IPS-18c (cell line): ENCODE measurements around the gene PRR13.

Experiments used
- H3K4me3 ChIP-seq: 2 replicates; pipeline ENCODE4 v1.7.0; 2013; ENCODE audit warnings: low read depth, mild to moderate bottlenecking, low read length, moderate library complexity; ENCODE audit not compliant: insufficient read depth
- H3K9me3 ChIP-seq: one replicate; pipeline ENCODE4 v1.6.1; 2013; ENCODE audit warnings: mild to moderate bottlenecking, low read length, moderate library complexity; ENCODE audit not compliant: control insufficient read depth, insufficient read depth

Gene PRR13

GRCh38 chr12:53482626-53483168 lies 41.2 kb downstream of the PRR13 start:
- Histone ChIP-seq H3K4me3 (no peak overlapping the region), H3K9me3 (no peaks in the 10 kb centered on the region)

- H3K4me3 ChIP-seq, result no peak overlapping the region
- H3K9me3 ChIP-seq, result no peaks in the 10 kb centered on the region
Observed at GRCh38 chr12:53483225-53483978, 41.9 kb downstream of the PRR13 start.

GRCh38 chr12:53483979-53484377 lies 42.4 kb downstream of the PRR13 start:
- no peak overlapping the region for H3K4me3 ChIP-seq
- H3K9me3 ChIP-seq, result no peaks in the 10 kb centered on the region

- no peaks in the 10 kb centered on the region for H3K9me3 ChIP-seq
- H3K4me3 ChIP-seq, result no peak overlapping the region
Observed at GRCh38 chr12:53484686-53485575, 43.4 kb downstream of the PRR13 start.

- no peak overlapping the region for H3K4me3 ChIP-seq
Observed at GRCh38 chr12:53485955-53486735, 44.6 kb downstream of the PRR13 start.

GRCh38 chr12:53486736-53487487 lies 45.4 kb downstream of the PRR13 start:
- no peak overlapping the region for H3K4me3 ChIP-seq
- H3K9me3 ChIP-seq, result no peaks in the 10 kb centered on the region

More at GRCh38 chr12:53485955-53486735, 44.6 kb downstream of the PRR13 start:
- H3K9me3 ChIP-seq, result no peaks in the 10 kb centered on the region

GRCh38 chr12:53489242-53489864 lies 47.8 kb downstream of the PRR13 start:
- H3K9me3 ChIP-seq, result no peaks in the 10 kb centered on the region
- no peak overlapping the region for H3K4me3 ChIP-seq

GRCh38 chr12:53492188-53492587 lies 50.7 kb downstream of the PRR13 start:
- H3K9me3 ChIP-seq, result no peaks in the 10 kb centered on the region
- H3K4me3 ChIP-seq, result peak overlapping the region; percentile 40

- peak overlapping the region; percentile 68 for H3K4me3 ChIP-seq
- no peaks in the 10 kb centered on the region for H3K9me3 ChIP-seq
Observed at GRCh38 chr12:53492830-53493609, 51.5 kb downstream of the PRR13 start.

GRCh38 chr12:53493610-53494391 lies 52.3 kb downstream of the PRR13 start:
- no peaks in the 10 kb centered on the region for H3K9me3 ChIP-seq
- H3K4me3 ChIP-seq, result peak overlapping the region; percentile 68
